GM12864 (cell line): ENCODE data around the gene CELF6.

Source experiments
- DNase-seq: peaks from one replicate; pipeline ENCODE4 v3.0.0-alpha.2; 2011; ENCODE audit warnings: low read depth
- H3K4me3 ChIP-seq: 2 replicates; pipeline ENCODE4 v1.5.1; 2011; ENCODE audit warnings: mild to moderate bottlenecking, low read depth, low read length, control low read depth
- TF ChIP-seq, protein P1 (sequence below): IDR thresholded peaks from 2 replicates; pipeline ENCODE4 v1.5.1; 2011; ENCODE audit warnings: low read depth, mild to moderate bottlenecking, moderate library complexity, low read length, control low read depth, inconsistent platforms; ENCODE audit errors: missing control alignments

The CELF6 gene

DNA sequence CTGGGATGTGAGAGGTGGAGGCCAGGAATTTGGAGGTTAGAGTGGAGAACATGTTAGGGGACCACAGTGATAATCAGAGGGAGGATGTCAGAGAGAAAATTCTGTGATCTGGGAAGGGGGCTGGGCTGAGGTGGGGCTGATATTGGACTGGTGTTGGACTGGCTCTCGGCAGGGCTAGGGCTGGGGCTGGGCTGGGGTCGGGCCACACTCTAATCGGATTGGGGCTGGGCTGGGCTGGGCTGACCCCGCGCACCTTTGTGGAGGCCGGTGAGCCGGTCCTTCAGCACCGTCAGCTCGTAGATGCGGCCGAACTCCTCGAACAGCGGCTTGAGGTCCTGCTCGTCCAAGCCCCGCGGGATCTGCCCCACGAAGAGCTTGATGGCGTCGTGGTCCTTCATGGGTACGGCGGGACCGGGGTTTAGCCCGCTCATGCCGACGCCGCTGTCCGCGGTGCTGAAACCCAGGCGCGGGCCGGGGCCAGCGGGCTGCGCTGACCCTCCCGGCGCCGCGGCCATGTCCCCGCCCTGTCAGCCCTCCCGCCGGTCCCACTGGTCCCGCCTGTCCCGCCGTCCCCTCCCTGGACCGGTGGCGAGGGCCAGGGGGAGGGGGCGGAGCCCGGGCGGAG, 485 bp downstream of the CELF6 start:
- TF ChIP-seq, protein P1, sequence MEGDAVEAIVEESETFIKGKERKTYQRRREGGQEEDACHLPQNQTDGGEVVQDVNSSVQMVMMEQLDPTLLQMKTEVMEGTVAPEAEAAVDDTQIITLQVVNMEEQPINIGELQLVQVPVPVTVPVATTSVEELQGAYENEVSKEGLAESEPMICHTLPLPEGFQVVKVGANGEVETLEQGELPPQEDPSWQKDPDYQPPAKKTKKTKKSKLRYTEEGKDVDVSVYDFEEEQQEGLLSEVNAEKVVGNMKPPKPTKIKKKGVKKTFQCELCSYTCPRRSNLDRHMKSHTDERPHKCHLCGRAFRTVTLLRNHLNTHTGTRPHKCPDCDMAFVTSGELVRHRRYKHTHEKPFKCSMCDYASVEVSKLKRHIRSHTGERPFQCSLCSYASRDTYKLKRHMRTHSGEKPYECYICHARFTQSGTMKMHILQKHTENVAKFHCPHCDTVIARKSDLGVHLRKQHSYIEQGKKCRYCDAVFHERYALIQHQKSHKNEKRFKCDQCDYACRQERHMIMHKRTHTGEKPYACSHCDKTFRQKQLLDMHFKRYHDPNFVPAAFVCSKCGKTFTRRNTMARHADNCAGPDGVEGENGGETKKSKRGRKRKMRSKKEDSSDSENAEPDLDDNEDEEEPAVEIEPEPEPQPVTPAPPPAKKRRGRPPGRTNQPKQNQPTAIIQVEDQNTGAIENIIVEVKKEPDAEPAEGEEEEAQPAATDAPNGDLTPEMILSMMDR = no peak
- no peak for DNase-seq
- no peak overlapping the region for H3K4me3 ChIP-seq

DNA sequence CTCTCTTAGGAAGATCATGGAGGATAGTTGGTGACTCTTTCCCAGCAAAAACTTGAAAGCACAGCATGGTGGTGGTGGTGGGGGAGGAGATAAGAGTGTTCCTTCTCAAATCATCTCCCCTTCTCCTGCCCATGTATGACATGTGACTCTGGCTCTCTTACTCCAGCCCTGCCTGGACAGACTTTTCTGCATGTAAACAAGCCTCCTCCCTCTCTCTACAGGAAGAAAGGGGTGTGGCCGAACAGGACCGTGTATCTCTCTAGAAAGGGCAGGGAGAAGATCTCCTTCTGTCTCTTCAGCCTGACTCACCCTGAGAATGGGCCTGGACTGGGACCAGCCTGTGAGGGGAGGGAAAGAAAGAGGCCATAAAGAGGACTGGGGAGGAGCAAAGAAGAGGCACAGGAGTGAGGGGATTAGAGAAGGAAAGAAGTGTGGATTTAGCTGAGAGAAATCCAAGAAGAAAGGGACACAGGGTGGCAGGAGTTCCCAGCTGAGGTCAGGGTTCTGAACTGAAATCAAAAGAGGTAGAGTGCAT, 1.5 kb downstream of the CELF6 start:
- H3K4me3 ChIP-seq = no peak overlapping the region
- TF ChIP-seq, protein P1 = no peak
- no peak for DNase-seq

DNA sequence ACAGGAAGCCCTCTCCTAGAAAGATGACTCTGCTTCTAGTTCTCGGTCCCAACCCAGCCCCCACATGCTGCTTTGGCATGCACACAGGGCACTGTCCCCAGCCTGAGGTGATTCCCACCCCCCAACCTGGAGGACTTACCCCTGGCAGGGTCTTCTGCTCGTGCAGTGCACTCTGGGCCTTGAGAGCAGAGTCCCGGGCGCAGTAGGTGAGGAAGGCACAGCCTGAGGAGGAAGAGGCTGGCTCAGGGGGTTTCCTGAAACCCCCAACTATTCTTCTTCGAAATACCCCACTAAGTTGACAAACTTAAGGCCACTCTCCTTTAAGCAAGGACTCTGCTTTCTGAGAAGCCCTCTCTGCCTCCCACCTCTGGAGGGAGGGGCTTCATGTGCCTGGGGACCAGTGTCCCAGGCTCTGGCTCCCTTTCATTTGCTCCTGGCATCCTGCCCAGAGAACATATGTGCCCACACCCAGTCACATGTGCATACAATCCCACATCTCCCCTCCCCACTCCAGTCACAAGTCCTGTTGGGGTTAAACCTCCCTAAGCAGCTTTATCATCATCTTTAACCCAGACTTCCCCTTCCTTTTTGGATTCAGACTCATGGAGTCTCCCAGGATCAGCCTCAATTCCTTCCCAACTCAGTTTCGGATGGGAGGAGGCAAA, 4.1 kb downstream of the CELF6 start:
- no peak for DNase-seq
- TF ChIP-seq, protein P1 = no peak
- H3K4me3 ChIP-seq = no peak overlapping the region

DNA sequence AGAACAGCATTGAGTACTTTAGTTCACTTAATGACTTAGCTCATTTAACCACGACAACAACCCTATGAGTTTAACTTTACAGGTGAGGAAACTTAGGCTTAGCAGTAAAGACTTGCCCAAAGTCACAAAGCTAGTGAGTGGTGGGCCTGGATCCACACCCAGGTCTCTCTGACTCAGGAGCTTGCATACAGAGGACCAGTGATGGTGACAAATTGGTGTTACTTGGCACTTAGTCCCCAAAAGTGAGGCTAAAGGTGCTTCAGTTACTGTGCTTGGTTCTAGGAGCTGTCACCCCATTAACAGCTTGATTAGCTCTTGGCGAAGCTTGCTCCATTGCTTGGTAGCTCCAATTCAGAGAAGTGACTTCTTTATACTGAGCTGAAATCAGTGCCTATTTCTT, 6.1 kb downstream of the CELF6 start:
- no peak for DNase-seq
- no peak overlapping the region for H3K4me3 ChIP-seq
- TF ChIP-seq, protein P1 = no peak

DNA sequence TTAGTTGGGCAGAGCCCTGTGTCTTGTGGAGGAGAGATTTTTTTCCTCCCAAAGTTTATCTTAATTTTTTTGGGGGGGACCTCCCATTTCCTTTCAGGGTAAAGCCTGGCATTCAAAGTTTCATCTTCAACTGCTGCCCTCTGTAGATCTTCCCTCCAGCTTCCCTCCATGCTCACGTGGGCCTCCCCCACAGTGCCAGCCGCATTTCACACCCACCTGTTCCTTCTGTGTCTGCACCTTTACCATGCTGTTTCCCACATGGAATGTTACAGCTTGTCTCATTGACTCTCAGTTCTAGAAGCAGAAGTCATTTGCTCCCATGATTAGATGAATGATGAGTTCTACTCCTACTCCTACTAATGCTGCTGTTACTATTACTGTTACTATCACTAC, 6.5 kb downstream of the CELF6 start:
- DNase-seq = no peak
- no peak overlapping the region for H3K4me3 ChIP-seq
- TF ChIP-seq, protein P1 = no peak

DNA sequence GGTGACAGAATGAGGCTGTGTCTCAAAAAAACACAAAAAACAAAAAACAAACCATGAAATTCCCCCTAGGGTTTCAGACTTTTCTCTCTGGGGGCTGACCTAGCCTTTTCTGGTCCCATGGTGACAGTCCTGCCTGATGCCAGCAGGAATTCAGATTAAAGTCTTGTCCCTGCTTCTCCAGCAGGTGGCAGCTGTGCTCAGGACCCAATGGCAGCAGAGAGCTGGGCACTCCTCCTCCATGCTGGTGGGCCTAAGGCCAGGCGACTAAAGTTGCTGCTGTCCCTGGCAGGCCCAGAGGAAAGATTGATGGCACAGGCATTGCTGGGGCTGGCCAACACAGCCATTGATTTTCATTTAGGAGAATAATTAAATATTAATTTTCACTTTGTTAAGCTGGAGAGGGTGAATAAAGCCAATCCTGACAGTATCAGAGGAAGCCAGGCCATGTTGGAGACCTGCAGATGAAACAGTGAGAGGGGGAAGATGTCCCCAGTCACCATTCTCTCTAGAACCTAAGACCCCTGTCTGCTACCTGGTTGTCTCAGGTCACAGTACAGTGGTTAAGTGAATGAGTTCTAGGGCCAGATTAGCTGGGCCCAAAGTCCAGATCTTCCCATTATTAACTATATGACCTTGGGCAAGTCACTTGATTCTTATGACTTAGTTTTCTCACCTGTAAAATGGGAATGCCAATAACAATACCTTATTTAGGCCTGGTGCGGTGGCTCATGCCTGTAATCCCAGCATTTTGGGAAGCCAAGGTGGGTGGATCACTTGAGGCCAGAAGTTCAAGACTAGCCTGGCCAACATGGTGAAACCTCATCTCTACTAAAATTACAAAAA, 7.1 kb downstream of the CELF6 start:
- peak; percentile 31 for DNase-seq
- TF ChIP-seq, protein P1 = peak; percentile 81
- no peak overlapping the region for H3K4me3 ChIP-seq
